DMS114 treated with DMSO at 0.1 percent for 48 hours (cell line): ENCODE measurements around the gene ALK.

Experiments used
- DNase-seq: peaks from one replicate; lab custom pipeline; 2025; ENCODE audit not compliant: unreplicated experiment; lab: John Stamatoyannopoulos, UW

ALK gene

GRCh38 chr2:29799628-29800027, 121.8 kb downstream of the ALK start:
- DNase-seq = no peak

GRCh38 chr2:29797916-29798315, 123.5 kb downstream of the ALK start:
- no peak for DNase-seq

GRCh38 chr2:29796446-29796845, 124.9 kb downstream of the ALK start:
- no peak for DNase-seq

- no peak for DNase-seq
Observed at GRCh38 chr2:29789911-29790485, 131.4 kb downstream of the ALK start.

GRCh38 chr2:29787473-29788465, 133.6 kb downstream of the ALK start:
- DNase-seq = no peak

GRCh38 chr2:29786361-29786760, 135.0 kb downstream of the ALK start:
- no peak for DNase-seq

- DNase-seq = no peak
Observed at GRCh38 chr2:29783666-29784065, 137.7 kb downstream of the ALK start.

- no peak for DNase-seq
Observed at GRCh38 chr2:29782549-29783458, 138.6 kb downstream of the ALK start.

- no peak for DNase-seq
Observed at GRCh38 chr2:29782087-29782486, 139.3 kb downstream of the ALK start.

- DNase-seq = no peak
Observed at GRCh38 chr2:29780906-29781305, 140.5 kb downstream of the ALK start.

GRCh38 chr2:29777161-29777560, 144.2 kb downstream of the ALK start:
- no peak for DNase-seq

GRCh38 chr2:29776406-29776805, 145.0 kb downstream of the ALK start:
- DNase-seq = no peak

- no peak for DNase-seq
Observed at GRCh38 chr2:29775937-29776336, 145.4 kb downstream of the ALK start.

- no peak for DNase-seq
Observed at GRCh38 chr2:29774624-29775023, 146.8 kb downstream of the ALK start.

GRCh38 chr2:29770846-29771245, 150.5 kb downstream of the ALK start:
- no peak for DNase-seq

GRCh38 chr2:29769847-29770246, 151.5 kb downstream of the ALK start:
- no peak for DNase-seq

GRCh38 chr2:29767606-29768335, 153.6 kb downstream of the ALK start:
- no peak for DNase-seq

- no peak for DNase-seq
Observed at GRCh38 chr2:29766191-29766590, 155.2 kb downstream of the ALK start.

GRCh38 chr2:29765721-29766120, 155.7 kb downstream of the ALK start:
- no peak for DNase-seq

- no peak for DNase-seq
Observed at GRCh38 chr2:29763371-29763770, 158.0 kb downstream of the ALK start.

GRCh38 chr2:29762239-29762638, 159.1 kb downstream of the ALK start:
- DNase-seq = no peak
